VCaP (cell line): ENCODE data around the gene MIB1.

ENCODE experiments used
- H3K27ac ChIP-seq: fragments of 450-650 bp; 2 replicates; pipeline ENCODE4 v1.5.1; 2017
- CTCF ChIP-seq: fragments of 450-650 bp; conservative IDR thresholded peaks from 2 replicates; pipeline ENCODE4 v1.5.1; 2017; ENCODE audit warnings: mild to moderate bottlenecking, moderate library complexity

The MIB1 gene

GRCh38 chr18:21747764-21748693 is 7.4 kb downstream of the MIB1 start:
- no peak overlapping the region for H3K27ac ChIP-seq
- TF ChIP-seq CTCF, result no peak

DNA sequence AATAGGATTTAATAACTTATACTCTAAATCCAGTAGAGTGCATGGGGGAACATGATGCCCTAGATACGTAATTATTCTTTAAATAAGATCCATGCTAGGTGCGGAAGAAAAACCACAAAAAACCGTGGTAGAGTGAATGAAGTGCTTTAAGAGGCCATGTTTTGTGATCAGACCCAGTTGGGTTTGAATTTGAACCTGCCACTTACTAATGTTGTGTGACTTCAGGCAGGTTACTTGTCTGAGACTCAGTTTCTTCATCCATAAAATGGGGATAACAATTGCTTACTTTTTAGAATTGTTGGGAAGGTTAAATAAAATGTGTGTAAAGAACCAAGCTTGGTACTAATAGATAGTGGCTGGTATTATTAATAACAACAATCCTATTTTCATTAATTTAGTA is 17.2 kb downstream of the MIB1 start:
- TF ChIP-seq CTCF, result no peak
- no peak overlapping the region for H3K27ac ChIP-seq

- TF ChIP-seq CTCF, result no peak
Measured at GRCh38 chr18:21759836-21760235, 19.2 kb downstream of the MIB1 start.

GRCh38 chr18:21760321-21760720 is 19.7 kb downstream of the MIB1 start:
- no peak overlapping the region for H3K27ac ChIP-seq
- TF ChIP-seq CTCF, result no peak

More at GRCh38 chr18:21759836-21760235, 19.2 kb downstream of the MIB1 start:
- H3K27ac ChIP-seq, result no peak overlapping the region

DNA sequence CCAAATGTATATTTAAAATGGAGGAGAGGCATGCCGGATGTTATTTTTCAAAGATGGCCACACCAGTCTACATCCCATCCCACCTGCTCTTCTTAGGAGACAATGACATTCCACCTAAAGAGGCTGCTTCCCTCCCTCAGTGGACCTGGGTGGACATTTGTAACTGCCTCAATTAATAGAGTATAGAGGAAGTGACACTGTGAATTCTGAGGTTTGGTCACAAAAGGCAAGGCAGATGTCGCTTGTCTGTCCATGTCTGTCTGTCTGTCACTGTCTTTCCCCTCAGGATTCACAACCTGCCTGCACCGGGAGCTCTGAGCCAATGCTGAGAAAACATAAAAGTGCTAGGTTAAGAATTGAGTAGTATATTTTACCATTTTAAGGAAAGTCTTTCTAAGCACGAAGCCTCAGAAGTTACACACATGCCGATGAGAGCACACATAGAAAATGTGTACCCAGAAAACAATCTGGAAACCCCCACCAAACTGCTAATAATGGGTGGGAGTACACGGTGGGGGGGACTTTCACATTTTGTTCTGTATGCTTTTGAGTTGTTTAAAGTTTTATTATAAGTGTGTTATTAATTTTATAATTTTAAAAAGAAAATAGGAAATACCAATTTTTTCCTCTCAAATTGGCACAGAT is 21.0 kb downstream of the MIB1 start:
- no peak overlapping the region for H3K27ac ChIP-seq
- no peak for TF ChIP-seq CTCF

GRCh38 chr18:21762181-21762772 is 21.7 kb downstream of the MIB1 start:
- no peak for TF ChIP-seq CTCF
- H3K27ac ChIP-seq, result no peak overlapping the region
